Measurements from ENCODE around the gene MACROH2A1.

The MACROH2A1 gene

DNA sequence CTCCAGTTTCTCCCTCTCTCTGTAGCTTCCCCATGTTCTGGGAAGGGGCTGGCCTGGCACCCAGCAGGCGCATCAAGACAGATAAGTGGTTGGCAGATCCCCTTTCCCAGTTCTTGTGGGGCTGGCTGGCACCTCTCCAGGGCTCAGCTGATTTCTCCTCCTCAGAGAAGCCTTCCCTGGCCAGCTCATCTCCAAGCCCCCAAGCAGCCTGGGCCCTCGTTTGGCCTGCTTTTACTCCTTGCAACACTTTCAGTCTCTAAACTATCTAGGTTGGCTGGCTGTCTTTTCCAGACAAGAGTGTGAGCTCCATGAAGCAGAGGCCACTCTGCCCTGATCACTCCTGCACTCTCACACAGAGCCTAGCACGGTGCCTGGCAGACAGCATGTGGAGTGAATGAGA lies 13.5 kb downstream of the MACROH2A1 start:
- DNase-seq, result no peak
- intact Hi-C loops (cut with DNase I), result no loop called here

DNA sequence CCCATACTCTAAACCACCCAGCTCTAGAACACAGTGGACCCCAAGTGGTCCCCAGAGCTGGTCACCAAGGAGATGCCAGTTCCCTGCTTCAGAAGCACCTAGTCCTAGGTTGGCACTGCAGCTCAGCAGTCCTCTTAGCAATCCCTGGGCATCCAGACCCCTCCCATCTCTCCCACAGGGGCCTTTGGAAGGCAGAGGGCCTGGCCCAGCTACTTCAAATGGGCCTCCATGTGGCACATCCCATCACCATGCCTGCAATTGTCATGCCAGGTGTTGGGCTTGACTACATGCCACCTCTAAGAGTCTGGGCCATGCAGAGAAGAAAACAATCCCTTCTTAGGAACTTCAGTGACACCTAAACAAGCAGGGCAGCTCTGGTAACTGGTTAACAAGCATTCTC lies 14.1 kb downstream of the MACROH2A1 start:
- intact Hi-C loops (cut with DNase I), result no loop called here
- no peak for DNase-seq

DNA sequence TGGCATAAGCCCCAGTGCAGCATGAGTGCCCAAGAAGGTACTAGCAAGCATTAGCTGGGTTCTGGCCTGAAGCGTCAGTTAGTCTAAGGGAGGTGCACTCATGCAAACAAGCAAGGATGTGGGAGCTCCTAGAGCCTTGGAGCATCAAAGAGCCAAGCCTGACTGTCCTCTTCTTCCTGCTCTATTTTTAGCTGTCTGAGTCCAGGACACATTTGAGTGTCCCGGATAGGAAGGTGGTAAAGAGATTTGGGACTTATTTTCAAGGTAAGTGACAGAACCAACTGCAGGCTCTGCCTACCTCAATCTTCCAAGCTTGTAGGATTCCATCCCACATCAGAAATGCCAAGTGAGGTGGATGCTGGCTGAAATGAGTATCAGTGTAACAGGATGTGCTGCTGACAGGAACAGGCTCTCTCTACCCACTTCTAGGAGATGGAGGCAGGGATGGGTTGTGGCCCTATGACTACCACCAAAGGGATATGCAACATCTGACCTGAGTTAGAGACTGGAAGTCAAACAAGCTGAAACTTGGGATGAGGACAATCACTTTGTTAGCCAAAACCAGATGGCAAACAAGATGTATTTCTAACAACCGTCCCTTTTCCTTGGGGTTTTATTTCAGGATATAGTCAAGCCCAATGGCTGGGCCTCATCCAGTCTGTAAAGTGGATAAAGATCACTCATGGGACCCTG lies 15.1 kb downstream of the MACROH2A1 start:
- DNase-seq, result no peak
- intact Hi-C loops (cut with DNase I), result no loop called here

DNA sequence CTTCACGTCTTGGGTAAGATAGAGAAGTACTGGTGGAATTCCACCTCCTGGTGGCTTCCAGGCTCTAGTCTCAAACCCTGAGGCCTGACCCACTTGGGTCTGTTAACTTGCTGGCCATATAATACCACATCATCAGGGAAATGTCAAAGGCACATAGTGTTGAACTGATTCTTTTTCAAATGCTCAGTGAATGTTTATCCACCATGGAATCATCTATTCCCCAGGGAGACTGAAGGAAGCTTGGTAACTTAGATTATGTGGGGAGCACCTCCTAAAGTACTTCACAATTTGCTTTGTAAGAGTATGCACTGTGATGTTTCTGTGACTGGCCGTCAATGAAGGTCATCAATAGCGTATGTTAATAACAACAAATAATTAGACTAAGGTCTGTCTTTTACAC lies 16.1 kb downstream of the MACROH2A1 start:
- intact Hi-C loops (cut with DNase I), result no loop called here
- DNase-seq, result no peak

DNA sequence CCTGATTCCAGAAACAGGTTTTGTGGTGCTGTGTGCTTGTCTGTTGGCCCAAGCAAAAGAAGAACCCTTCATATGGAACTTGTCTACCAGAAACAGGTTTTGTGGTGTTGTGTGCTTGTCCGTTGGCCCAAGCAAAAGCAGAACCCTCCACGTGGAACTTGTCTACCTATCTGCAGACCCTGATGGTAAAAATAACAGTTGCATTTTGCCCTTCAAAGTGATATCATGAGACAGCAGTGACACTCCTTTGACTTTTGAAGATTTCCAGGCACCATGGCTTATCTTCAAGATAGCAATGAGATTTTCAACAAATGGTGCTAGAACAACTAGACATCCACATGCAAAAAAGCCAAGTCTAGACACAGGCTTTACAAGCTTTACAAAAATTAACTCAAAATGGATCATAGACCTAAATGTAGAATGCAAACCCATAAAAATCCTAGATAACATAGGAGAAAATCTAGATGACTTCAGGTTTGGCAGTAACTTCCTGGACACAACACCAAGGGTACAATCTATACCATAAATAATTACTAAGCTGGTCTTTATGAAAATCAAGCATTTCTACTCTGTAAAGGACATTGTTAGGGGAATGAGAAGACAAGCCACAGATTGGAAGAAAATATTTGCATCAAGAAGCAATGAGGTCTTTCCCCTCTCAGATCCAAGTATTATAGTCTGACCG lies 16.8 kb downstream of the MACROH2A1 start:
- intact Hi-C loops (cut with DNase I), result no loop called here
- no peak for DNase-seq

DNA sequence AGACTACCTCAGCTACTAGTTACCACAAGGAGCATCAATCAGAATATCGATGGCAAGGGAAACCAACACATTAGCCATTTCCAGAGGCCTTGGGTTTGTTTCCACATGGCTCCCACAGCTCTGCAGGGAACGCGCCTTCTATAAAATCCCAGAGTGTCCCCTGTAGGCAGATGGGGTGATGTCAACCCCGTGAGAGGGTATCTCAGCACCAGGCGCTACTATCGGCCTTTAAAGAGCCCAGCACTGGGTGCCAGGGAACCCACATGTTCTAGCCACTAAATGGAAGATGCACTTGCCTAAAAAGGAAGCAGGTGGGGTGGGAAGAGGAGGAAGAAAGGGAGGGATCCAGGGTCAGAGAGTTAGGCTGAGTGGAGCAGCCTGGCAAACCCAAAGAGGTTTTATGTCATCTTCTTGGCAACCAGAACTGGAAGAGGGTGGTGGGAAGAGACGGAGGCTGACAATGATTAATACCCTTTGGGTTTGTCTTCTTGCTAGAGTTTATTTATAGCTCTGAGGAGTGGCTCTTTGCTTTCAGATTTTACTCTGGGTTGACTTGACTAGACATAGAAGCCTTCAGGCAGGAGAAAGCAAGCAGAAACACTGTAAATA lies 19.9 kb downstream of the MACROH2A1 start:
- intact Hi-C loops (cut with DNase I), result no loop called here
- DNase-seq, result peak in 19 of 42 donors; percentile 14 to 83 (median 46)

DNA sequence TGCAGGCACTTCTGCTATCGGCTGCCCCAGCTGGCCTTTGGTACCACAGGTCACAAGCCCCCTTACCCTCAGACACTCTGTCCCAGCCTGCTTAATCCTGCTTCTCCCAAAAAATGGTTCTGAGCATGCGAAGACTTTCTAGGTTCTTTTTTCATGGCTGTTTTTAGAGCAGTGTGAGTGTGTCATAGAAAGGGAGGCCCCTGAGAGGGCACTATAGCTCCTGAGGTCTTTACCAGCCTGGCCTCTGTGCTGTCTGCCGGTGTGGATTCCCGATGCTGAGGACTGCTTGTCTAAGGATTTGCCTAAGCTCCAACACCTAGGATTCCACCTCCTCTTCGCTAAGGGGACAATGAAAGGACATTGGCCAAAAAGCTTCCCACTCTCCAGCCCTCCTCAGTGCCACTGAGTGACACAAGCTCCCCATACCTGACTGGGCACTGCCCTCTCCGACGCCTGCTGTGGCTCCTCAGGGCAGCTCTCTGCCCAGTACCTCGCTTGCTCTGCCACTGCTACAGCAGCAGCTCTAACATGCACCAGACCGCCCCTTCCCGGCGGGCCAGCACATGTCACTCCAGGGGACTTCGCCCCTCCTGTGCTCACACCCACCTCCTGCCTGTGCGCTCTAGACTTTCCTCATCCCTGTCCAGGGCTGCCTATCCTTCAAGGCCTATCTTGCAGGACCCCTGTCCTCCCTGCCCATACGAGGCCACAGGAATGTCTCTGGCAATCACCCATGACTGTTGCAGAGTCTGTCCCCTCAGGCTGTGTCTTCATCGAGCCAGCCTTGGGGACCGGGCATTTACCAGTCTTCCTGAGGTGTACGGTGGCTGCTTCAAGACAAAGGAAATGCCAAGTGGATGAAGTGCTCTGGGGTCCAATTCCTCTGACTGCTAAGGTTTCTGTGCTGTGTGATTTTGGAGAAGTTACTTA lies 21.0 kb downstream of the MACROH2A1 start:
- intact Hi-C loops (cut with DNase I), result no loop called here
- peak in 2 of 42 donors; percentile 30 to 41 for DNase-seq

DNA sequence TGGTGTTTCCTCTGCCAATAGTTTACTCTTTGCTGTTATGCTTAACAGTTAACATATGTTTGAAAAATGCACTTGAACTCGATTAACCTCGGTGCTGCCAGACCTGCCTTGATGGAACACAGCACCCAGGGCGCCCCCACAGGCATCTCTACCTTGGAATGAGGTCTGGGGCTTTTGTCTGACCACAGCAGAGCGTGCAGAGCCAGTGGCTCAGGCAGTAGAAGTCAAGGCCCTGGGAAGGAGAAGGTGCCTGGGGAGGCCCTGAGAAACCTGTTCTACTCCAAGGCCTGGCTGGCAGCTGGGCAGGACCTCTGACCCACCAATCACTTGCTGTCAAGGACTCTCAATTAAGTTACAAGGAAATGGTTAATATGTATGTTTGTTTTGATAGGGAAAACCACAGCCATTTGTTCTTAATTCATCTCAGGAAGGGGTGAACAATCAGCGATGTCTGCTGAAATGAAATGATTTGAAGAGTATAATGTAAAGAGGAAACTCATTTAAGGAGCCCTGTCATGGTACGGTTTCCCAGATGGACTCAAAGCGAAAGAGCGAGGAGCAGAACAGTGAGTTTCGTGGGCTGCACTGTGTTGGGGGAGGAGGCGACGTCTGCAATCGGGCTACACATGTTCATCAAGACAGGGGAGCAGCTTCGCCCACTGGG lies 21.9 kb downstream of the MACROH2A1 start:
- peak in 25 of 42 donors; percentile 28 to 75 (median 48) for DNase-seq
- intact Hi-C loops (cut with DNase I), result no loop called here

DNA sequence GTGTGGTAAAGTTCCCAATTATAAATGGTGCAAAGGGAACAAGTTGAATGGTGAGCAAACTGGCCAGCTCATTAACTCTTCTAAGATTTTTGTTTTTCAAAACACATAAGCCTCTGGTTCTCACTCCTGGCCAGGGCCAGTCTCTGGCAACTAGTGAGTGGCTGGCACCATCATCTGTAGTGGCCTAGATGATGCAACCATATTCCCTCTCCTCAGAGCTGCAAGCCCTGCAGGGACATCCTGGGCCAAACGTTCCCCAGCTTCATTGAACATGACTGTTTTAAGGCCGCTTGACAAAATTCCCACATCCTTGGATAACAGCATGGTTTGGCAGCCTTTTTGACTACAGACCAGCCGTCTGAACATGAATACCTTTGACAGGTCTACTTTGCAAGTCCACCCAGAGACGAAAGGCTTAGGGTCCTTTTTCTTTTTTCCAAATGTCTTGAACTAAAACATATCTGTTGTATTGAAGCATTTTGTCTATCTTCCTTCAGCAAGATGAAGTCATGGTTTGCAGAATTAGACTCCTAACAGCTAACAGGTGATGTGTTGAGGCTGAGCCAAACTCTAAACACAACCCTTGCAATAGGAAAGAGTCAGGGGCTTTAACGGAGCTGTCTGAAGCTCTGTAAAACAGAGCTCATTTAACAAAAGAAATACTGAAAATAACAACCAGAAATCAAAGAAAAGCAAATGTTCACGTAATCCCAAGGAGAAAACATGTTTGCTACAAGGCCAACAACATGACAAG lies 23.8 kb downstream of the MACROH2A1 start:
- peak in 15 of 42 donors; percentile 17 to 79 (median 42) for DNase-seq

DNA sequence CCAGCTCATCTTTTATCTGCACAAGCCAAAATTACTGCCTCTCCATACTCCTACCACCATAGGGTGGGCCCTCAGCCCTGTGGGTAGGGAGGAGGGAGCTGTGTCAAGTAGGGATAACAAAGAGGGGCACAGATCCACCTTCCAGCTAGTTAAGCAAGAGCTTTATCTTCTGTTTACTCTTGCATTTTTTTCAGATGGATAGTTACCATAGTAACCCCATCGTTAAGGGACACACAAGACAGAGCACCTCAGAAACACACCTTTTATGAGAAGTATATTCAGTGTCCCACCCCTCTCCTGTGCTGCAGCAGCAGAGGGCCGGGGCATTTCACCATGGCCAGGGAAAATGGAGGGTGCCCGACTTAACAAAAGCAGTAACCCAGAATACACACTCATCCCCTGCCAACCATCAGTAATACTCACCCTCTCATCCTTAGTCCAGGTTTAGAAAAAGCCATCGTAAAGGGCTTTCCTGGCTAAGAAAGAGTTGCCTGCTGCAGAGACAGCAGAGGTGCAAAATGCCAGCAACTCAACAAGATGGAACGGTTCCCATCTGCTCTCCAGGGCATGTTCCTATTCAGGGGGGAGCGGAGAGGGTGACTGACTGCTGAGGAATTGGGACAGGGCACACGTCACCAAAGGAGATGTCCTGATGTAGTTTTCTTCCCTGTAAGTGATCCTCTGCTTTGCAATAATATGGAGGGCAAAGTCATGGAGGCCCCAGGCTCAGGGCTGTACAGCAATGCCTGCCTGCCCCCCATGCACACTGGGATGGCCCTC lies 25.1 kb downstream of the MACROH2A1 start:
- DNase-seq, result no peak
- intact Hi-C loops (cut with DNase I), result no loop called here

More for the DNA sequence above, 23.8 kb downstream of the MACROH2A1 start:
- intact Hi-C loops (cut with DNase I), result no loop called here

DNA sequence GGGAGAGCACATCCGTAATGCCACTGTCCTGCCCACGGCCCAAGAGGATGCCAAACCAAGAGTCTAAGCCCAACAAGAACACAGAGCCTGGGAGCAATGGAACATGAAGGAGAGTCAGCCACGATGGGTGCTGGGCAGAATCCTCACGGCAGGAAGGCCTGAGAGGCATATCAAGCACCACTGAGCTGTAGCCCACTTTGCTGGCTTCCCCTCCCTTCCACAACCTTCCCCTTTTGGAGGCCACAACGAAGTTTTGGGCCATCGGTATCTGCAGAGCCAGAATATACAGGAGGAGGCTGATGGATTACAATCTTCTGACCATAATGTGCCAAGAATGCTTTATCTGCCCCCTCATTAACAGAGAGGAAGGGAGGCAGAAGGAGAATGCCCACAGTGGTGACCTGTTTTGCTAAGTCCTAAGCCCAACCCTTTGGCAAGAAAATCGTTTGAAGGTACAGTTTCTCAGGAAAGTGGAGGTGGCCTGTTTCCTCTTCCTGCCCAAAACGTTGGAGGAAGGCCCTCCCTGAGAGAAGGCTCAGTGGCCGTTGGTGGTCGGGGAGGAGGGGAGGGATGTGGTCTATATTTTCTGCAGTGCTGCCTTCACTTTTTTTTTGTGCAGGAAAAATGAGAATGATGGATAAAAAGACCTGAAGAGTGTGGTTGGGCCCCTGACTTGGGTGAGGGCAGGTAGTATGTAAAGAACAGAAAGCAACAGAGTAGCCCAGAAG lies 26.2 kb downstream of the MACROH2A1 start:
- intact Hi-C loops (cut with DNase I), result no loop called here

DNA sequence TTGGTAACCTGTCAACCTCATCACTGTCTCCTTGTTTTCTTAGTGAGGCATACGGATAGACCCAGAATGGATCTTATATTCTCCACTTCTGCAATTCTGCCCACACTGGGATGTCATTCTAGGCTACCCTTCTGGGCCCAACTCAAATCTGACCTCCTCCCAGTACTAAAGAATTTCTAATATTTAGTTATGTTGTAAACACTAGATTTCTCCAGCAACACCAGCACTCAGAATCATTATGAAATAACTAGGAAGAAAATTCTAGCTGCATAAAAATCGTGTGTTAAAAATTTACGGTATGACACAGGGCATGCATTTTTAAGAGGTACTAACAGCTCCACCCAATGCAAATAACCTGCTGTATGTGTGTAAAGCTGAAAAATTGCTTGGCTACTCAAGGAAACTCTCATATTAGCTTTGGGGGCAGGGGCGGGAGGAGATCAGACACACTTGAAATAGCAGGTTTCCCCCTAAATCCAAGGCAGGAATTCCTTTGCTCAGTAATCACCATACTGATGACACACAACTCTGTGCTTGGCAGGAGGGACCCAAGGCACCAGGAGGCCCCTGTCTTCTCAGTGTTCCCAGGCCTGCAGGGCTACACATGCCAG lies 27.3 kb downstream of the MACROH2A1 start:
- intact Hi-C loops (cut with DNase I), result no loop called here

More for the DNA sequence above, 26.2 kb downstream of the MACROH2A1 start:
- DNase-seq, result no peak

DNA sequence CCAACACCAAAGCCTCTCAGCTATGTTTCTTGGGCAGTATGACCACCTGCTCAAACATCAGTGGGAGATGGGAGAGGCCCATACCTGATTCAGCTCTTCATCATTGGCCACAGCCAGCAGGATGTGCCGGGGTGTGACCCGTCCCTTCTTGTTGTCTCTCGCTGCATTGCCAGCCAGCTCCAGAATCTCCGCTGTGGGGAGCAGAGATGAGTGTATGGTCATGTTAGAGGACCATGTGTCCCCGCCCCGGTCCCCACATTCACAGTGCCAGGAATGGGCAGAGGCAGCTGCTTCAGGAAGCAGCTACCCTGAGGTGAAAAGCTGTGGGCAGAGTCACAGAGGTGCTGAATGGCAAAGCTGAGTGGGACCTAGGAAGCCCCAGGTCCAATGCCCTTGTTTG lies 29.1 kb downstream of the MACROH2A1 start:
- no peak for DNase-seq
- intact Hi-C loops (cut with DNase I), result no loop called here

More for the DNA sequence above, 27.3 kb downstream of the MACROH2A1 start:
- no peak for DNase-seq

DNA sequence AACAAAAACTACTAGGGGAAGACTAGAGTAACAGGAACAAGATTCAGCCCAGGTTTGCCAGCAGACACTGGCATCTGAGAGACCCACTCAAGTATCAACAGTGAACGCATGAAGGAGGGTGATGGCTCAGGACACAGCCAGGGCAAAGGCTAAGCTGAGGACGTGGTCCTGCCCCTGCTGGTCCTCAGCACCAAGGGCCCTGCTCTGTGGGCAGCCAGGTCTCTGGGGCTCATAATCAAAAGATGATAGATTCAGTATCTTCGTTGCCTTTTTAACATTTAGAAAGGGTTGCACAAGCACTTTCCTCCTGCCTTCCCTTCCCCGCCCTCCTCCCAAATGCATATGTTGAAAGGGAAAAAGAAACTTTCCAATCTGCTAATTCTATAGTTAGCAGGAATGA lies 31.5 kb downstream of the MACROH2A1 start:
- intact Hi-C loops (cut with DNase I), result no loop called here
- no peak for DNase-seq

DNA sequence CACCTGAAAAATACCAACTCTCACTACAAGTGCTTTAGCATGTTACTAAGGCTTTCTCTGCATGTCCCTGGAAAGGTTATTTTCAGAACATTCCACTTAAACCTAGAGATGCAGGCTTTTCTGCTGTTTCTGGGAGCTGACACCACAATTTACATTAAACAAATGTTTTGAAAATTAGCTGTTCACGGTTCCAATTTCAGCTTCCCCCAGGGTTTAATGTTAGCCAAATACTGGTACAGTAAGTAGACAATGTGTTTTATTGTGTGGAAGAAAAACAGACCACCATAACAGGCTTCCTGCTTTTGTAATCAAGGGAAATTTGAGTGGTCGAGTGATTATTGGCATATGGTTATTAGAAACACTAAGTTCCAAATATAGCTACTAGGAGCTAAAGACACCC lies 32.0 kb downstream of the MACROH2A1 start:
- intact Hi-C loops (cut with DNase I), result no loop called here
- DNase-seq, result no peak

DNA sequence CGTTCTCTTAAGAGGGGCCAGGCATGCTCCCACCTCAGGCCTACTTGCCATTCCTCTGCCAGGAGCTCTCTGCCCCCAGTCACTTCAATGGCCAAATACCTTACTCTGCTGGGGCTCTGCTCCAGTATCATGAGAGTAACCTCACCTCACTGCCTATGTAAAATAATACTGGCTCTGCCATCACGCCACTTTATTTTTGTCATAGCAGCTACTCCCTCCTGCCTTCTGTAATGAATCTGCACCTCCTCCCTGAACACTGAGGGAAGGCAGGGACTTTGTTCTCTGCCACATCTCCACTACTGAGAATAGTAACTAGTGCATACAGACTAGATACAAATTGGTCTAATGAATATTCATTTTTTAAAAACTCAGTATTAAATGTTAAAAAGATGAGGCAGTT lies 33.8 kb downstream of the MACROH2A1 start:
- no peak for DNase-seq
- intact Hi-C loops (cut with DNase I), result no loop called here

Measured in head of caudate nucleus (tissue), 42 donors.